RPMI8226 (cell line): ENCODE data around the gene ST6GALNAC6.
"Not testable (repeated sequence)": the region's sequence is repeated elsewhere in the genome, so short reads cannot be mapped to it uniquely, and the experiment has no call there.

Source experiments
- DNase-seq: peaks from one replicate; pipeline ENCODE4 v3.0.0-alpha.2; 2015

ST6GALNAC6 gene

DNA sequence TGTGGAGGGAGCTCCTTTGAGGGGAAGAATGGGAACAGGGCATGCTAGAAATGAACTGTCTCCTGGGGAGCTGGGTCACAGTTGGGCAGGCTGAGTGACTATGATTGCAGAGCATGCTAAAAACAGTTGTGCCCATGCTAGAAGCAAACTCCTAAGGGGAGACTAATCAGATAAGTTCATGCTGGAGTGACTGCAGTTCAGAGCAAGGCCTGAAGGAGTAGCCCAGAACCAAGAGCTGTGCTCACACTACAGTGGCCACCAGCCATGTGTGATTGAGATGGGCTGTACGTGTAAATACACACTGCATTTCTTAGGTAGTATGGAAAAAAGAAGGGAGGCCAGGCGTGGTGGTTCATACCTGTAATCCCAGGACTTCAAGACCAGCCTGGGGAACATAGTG lies 11.6 kb downstream of the ST6GALNAC6 start:
- no peak for DNase-seq

DNA sequence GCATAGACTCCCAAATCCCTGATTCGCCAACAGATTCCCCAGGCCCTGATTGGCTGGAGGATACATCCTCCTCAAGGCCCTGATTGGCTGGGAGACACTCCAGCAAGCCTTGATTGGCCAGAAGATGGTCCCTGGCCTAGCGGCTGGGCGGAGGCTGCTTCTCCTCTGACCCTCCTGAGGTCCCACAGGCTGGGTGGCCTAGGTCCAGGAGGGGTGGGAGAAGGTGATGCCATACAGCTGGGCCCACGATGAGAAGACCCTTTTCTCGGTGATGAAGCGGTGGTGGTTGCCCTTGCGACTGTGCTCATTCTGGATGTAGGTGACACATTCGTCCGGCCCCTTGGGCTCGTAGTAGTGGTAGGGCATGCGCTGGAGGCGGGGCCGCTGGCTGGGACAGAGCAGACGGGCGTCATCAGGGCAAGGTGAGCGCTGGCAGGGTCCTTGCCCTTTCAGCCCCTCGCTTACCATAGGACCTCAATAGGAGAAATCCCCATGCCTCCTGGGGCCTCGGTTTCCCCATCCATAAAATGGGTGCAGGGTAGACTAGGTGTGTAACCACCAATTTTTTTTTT lies 12.9 kb downstream of the ST6GALNAC6 start:
- no peak for DNase-seq

DNA sequence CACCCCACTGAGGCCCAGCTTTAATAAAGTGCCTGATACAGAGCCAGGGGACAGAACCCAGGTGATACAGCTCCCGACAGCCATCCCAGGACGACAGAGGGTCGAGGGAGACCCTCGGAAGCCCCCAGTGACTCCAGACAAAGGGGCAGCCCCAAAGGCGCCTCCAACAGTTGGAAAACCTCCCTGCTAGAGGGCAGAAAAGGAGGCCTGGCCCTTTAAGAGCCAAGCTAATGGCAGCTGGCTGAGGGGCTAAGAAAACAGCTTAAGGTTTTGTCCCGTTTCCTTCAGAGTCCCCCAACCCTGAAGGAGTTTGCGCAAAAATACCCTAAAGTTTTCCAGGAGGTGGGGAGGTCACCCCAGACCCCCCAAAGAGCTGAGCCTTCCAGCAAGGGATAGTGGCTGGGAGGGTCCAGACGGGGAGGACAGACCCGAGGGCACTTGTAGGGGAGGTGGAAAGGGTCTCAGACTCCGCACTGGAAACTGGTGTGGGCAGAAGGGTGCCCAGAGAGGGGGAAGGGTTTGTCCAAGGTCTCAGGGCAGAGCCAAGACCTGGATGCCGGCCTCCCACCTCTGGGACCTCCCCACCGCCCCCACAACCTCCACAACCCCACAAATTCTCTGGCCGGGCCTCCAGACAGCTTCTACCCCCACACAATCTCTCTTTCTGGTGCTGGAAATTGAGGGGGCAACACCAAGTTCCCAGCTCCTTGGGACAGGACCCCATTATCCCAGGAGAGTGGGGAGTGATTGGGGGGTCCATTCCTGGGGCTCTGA lies 13.7 kb downstream of the ST6GALNAC6 start:
- DNase-seq = no peak

DNA sequence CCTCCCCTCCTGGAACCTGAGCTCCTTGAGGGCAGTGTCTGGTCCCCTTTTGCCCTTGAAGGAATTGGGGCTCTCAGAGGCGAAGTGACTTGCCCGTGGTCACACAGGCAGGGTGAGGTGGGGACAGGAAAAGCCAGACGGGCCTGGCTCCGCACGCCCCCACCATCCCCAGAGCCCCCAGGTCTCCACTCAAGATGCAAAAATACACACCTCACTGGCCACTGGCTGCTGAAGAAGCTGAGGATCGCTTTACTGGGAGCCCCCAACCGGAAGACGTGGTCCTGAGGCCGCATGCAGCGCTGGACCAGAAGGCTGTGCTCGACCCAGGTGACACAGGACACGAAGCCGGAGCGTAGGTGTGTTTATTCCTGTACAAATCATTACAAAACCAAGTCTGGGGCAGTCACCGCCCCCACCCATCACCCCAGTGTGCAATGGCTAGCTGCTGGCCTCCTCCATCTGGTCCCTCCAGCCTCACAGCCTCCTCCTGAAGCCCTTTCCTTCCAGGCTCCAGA lies 14.4 kb downstream of the ST6GALNAC6 start:
- DNase-seq = no peak

DNA sequence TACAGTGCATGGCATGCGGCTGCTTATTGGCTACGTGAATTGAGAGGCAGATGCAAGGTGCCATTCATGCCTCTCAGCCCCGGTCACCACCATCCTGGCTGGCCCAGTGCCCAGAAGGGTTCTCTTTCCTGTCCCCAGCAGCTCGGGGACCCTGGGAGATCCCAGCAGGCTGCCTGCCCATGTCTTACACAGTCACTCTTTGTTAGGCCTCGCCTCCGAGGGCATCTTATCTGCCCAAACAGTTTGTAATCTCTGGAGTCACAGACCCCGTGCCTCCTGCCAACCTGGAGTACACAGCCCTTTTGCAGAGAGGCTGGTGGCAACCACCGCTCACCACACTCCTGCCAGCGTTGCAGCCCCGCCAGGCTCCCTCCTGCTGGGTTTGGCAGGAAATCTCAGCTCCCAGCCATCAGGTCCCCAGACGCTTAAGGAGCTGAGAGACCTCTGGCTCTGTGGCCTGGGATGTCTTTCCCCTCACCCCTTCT lies 14.9 kb downstream of the ST6GALNAC6 start:
- no peak for DNase-seq

DNA sequence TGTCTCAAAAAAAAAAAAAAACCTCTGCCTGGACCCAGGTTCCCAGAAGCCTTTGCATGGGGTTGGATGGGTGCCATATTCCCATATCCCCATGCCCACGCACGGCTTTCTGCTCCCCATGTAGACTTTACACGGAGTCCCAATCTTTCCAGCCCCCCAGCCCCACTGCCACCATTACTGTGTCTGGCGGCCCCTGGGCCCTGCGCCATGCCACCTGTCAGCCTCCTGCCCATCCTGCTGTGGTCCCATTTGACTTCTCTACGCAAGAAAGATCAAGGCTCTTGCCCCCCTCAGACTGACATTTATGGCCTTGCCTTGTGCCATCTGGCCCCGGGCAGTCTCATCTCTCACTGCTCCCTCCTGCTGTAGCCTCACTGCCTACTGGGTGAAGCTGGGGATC lies 15.4 kb downstream of the ST6GALNAC6 start:
- DNase-seq = no peak

DNA sequence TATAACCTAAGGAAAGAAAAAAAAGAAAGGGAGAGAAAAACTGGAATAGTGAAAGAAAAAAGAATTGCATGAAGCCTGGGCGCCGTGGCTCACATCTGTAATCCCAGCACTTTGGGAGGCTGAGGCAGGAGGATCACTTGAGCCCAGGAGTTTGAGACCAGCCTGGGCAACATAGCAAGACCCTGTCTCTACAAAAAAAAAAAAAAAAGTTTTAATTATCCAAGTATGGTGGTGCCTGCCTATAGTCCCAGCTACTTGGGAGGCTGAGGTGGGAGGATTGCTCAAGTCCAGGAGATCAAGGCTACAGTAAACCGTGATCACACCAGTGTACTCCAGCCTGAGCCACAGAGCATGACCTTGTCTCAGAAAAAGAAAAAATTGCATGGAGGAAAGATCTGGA lies 17.7 kb downstream of the ST6GALNAC6 start:
- DNase-seq = not testable (repeated sequence)

DNA sequence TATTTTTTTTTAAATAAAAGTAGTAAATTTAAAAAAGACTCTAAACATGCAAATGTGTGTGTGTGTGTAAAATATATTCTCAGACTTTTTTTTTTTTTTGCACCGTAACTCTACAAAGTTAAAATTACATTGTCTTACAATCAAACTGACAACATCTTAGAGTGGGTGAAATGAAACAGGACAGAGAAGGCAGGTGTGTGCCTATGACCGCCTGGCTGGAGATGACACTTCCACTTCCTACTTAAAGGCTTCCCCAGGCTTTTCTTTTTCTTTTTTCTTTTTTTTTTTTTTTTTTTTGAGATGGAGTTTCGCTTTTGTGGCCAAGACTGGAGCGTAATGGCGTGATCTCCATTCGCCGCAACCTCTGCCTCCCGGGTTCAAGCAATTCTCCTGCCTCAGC lies 19.3 kb downstream of the ST6GALNAC6 start:
- no peak for DNase-seq

DNA sequence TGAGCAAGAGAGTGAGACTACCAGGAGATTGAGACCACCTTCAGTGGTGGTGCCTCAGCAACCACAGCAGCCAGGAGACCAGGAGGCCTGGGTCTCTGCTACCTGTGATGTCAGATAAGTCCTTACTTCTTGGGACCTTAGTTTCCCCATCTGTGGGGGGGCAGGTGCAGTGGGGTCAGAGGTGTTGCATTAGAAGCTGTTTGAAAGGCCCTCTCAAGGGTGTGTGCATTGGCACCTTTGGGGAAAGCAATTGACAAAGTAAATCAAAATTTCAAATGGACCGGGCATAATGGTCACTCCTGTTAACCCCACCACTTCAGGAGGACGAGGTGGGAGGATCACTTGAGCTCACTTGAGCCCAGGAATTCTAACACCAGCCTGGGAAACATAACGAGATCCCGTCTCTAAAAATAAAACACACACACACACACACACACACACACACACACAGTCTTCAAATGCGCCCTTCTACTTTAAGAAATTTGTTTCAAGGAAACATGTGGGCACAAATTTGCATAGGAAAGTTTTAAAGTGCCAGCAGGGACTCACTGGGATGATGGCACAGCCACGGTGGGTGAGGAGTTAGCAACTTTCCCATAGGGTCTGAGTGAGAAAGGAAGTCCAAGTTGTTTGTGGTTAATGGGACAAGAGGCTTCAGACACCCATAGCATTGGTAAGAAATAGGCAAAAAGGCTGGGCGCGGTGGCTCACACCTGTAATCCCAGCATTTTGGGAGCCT lies 20.6 kb downstream of the ST6GALNAC6 start:
- DNase-seq = no peak

DNA sequence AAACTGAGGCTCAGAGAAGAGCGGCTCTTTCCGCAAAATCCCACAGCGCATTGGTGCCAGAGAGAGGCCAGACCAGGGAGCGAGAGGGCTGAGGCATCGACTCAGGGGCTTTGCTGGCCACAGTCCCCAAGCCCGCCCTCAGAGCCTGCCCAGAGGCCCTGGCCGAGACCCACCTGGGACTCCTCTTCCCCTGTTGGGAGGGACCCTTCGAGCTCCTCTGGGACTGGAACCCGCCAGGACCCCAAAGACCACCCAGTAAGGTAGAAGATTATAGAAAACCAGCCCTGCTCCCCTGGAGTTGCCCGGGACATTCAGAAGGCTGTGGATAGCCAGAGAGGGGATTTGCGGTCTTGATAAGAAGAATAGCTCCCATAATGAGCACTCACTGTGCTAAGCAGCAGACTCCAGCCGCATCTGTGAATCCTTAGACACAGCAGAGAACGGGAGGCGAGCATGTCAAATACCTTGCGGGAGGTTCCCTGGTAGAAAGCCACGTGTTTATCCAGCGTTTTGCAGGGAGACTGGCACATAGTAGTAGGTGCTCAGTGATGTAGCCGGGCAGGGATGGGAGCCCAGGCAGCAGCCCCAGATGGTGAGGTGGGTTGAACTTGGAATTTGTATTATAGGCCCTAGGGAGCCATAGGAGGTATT lies 21.3 kb downstream of the ST6GALNAC6 start:
- DNase-seq = no peak

DNA sequence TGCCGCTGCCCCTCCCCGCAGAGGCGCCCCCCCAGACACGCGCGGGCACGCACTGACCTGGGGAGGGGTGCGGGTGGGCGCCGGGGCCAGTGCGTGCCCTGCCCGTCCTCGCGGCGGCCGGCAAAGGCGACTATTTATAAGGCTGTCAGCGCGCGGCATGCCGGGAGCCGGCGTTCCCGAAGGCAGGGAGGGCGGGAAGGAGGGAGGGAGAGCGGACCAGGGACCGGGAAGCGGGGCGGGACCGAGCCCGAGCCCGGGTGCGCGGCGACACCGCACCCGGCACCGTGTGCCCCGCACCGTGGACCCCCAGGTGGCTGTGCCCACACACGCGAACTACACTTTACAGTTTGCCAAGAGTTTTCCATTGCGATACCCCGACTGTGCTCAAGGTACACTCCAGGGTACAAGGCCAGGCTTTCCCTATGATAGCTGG lies 21.8 kb downstream of the ST6GALNAC6 start, which contains the start of gene AK1:
Gene AK1, minus strand, starts transcription at position 110 of the 433 bp plus-strand sequence. CDS start 3,058 bp downstream, outside the sequence.
- DNase-seq = no peak

DNA sequence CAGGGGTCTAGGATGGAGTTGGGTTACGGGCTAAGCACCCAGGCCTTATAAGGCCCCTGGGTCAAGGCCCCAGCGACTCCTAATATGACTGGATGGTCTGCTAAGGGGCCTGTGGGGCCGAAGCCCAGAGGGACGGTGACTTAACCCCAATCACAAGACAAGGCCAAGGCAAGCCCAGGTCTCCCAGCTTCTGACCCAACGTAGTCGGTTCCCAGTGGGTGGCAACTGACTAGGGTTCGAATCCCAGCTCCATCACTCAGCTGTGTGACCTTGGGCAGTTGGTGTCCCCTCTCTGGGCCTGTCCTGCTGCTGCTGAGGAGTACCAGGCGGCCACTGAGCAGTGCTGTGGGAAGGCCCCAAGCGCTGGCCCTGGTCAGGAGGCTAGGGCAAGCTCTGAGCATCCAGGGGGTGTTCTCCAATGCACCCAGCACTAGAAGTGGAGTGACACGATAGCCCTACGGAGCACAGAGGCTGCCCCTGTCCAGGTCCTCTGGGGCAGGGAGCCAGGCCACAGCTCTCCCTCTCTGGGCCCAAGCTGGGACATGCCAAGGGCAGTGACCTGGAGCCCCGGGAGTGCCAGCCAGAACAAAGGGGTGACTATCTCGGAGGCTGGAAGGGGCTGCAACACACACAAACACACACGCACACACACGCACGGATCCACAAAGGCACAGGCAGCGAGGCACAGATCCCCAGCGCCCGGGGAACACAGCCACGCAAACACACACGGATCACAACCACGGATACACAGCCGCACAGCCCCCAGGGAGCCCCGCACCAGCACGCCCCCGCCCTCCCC lies 22.4 kb downstream of the ST6GALNAC6 start:
- DNase-seq = no peak

DNA sequence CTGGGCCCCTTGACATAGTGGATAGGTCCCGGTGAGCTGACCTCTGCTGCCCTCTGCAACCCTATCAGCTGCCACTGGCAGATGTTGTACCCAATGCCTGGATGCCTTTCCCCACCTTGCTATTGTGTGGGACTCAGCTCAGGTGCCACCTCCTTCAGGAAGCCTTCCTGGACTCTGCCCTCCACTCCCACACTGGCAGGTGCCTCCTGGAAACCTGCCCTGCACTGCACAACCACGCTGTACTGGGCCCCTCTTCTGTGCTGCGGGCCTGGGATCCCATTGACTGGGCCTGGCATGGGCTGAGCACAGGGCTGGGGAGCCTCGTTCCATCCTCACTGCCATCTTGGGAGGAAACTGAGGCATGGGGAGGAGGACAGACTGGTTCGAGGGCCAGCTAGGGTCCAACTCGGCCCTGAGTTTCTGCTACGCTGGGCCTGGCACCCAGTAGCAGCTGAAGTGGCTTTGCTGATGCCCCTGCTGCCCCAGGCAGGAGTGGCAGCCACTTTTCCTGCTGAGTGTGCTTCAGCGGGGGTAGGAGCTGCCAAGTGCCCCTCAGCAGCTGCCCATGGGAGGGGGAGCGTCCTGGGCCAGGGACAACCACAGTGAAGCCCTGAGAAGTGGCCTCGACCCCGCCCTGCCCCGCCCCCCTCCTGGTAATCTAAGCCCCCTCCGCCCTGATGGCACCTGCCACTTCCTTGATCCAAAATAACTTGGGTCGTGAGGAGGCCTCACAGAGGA lies 23.2 kb downstream of the ST6GALNAC6 start:
- no peak for DNase-seq

DNA sequence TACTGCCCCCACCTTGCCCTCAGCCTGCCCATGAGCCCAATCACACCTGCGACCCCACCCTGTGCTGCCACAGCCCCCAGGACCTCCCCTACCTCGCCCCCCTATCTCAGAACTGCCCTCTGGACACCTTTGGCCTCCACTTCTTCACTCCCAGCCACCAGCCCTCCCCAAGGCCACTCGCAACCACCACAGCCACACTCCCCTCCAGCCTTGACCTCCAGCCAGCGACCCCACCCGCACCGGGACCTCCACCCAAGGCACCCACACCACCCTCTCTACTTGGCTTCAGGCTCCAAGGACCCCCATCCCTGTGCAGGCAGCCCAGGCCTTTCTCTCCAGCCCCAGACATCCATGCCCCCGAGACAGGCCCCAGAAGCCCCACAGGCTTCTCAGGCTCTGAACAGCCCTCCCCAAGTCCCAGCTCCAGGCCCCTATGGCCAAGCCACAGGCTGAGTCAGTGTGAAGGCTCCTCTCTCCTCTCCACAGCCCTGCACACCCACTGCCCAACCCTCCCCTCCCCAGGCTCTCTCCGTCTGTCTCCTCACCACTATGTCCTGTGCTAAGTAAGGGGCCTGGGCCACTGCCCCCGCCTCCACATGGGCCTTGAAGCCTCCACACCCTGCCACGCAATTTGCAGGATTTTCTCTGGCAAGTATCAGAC lies 24.0 kb downstream of the ST6GALNAC6 start:
- no peak for DNase-seq

DNA sequence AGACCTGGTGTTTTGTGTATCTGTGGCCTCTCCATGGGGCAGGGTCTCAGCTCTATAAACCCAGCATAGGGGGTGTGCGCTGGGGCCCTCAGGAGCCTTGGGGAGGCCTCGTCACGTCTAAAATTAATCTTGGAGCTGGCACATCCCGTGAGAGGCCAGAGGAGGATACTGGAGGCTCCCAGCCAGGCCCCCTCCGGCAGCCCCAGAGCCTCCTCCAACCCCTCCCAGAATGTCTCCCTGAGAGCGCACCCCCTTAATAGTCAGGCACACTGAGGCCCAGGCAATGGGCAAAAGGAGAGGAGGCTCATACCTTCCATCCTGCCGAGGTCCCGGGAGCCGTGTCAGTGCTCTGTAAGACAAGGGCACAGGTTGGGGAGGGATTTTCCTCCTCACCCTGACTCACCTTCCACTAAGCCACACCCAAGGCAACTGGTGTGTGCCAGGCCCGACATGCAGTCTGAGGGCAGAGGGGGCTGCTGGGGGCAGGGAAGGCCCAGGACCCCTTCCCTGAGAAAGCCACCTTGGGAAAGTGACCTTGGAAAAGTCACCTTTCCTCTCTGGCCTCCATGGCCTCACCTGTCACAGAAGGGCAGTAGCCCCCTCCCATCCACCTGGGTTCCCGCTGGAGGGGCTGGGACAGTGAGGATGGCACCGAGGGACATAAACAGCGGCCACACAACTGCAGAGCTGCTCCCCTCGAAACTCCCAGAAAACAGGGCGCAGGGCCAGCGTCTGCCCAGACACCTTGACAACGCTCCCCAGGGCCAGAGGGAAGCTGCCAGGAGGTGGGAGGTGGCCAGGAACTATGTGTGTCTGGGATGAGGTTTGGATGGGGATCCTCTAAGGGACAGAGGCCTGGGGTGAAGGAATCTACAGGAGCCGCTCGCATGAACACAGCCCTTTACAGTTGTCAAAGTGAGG lies 24.8 kb downstream of the ST6GALNAC6 start:
- DNase-seq = no peak

DNA sequence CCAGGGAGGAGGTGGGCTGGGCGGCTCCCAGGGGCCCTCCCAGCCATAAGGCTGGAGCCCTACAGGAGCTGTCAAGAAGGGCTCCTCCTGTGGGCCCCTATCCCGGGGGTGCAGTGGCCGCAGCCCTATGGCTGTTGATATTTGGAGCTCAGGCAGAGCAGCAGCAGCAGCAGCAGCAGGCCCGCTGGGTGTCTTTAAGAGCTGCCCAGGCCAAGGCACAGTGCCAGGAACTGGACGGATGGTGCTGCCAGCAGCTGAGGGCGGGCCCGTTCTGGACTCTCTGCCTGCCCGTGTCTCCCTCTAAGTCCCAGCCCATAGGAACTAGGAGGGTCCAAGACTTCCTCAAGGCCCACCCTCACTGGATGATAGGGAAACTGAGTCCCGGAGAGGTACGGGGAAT lies 25.5 kb downstream of the ST6GALNAC6 start:
- no peak for DNase-seq

DNA sequence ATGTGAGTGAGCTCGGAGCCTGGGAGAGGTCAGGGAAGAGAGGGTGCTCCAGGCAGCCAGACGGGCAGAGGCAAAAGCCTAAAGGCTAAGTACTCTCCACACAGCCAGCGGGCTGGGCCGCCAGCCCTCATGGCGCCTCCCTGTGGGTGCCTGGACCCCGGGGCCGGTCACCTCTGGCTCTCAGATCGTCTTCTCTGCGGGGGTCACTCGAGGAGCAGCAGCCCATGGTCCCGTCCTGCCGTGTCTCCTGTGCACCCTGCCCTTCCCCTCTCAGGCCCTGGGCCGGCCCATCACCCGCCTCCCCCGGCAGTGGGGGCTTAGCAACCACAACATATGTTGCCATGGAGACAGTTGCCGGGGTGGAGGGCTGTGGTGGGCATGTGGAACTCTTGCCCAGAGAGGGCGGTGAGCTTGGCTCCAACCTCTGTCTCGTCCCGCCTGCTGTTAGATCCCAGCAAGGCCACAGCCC lies 26.1 kb downstream of the ST6GALNAC6 start:
- no peak for DNase-seq

DNA sequence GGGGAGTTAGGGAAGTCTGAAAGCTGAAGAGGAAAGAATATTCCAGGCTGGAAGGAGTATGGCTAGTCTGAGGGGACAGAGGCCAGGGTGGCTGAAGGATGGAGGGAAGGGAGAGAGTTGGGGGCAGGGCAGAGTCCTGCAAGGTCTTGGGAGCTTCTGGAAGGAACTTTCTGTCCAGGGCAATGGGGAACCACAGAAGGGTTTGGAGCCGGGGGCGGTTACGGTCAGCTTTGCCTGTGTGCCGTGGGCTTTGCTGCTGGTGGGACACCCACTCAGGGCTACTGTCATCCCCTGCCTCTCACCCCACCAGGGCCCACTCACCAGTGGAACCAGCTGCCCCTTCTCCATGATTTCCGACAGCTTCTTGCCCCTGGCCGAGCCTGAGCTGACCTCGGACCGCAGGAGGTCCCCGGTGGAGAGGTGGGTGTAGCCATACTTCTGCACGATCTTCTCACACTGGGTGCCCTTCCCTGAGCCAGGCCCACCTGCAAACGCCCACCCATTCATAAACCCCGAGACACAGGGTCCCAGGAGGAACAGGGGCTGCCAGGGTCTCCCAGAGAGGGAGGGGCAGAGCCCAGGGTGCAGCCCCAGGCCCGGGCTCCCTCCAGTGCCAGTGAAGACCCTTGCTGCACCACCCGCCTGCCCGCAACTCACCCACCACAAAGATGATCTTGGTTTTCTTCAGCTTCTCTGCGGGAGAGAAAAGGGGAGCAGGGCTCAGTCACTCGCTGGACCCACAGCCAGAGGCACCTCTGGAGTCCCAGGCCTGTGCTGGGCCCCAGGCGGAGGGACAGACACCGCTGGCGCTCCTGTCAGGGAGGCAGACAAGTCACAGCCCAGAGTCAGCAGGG lies 26.8 kb downstream of the ST6GALNAC6 start:
- no peak for DNase-seq

DNA sequence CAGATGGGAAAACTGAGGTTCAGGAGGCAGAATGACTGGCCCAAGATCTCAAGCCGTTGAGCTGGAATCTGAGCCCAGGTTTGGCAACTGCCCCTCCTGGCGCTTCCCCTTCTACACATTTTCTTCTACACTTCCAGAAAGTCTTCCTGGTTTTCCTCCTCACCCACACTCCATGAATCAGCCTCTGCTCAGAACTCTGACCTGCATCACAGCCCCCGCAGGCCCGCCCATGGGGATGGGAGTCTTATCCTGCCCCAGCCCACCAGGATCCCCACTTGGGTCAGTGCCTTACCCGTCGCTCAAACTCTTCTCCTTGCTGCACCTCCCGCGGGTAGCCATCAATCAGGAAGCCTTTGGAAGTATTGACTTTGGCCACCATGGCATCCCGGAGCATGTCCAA lies 27.9 kb downstream of the ST6GALNAC6 start:
- no peak for DNase-seq
